Airway epithelial cell (primary cell): ENCODE data around the gene SNTG2. TPM values are rescaled to one million over a fixed set of nuclear protein-coding genes. Genes with fewer than 3 reads are reported as not detected.

Source experiments
- total RNA-seq: library from RNA; depleted of rRNA; stranded (reverse); fragments of >200 nt; gene quantifications from 2 replicates; pipeline ENCODE4 v1.2.3, GENCODE V29; 2015

SNTG2 gene
- not detected in 2 replicates for total RNA-seq

GRCh38 chr2:950080-950966 is at the start of gene SNTG2:
SNTG2 (plus strand) TSS chr2:950849; CDS start chr2:950997, 148 bp downstream.

GRCh38 chr2:1413156-1413710 is 462.6 kb downstream of the SNTG2 start, which contains the start of gene TPO:
TPO (plus strand) TSS chr2:1413463; CDS start chr2:1414409, 946 bp downstream.

